Measurements from ENCODE around the gene PRRX2. TPM values are rescaled to one million over a fixed set of nuclear protein-coding genes. Genes with fewer than 3 reads are reported as not detected.

The PRRX2 gene
- total RNA-seq, 1 donor: 27.5 TPM

DNA sequence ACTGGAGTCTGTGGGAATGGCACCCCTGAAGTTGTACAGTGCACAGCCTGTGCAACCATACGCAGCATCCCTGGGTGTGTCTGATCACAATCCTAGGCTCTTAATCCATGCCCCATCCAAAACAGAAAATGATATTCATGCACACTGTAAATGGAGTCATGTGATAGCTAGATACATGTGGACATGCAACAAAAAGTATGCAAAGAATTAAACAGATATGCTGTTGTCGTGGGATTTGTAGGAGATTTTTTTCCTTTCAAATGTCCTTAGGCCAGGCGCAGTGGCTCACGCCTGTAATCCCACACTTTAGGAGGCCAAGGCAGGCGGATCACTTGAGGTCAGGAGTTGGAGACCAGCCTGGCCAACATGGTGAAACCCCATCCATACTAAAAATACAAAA lies 36.1 kb downstream of the PRRX2 start:
- no peak overlapping the region for H3K4me3 ChIP-seq (ENCODE audit: insufficient read depth, low read length)
- H3K4me1 ChIP-seq (ENCODE audit: insufficient read depth, low read length): peaks cover 51% of the 10 kb centered on the region
- H3K27ac ChIP-seq (ENCODE audit: low read depth, low read length): peak overlapping the region; percentile 86
- no peaks in the 10 kb centered on the region for H3K27me3 ChIP-seq (ENCODE audit: insufficient read depth, low read length)
- peaks cover 14% of the 10 kb centered on the region for H3K79me2 ChIP-seq (ENCODE audit: insufficient read depth, low read length)
- TF ChIP-seq, protein P1, sequence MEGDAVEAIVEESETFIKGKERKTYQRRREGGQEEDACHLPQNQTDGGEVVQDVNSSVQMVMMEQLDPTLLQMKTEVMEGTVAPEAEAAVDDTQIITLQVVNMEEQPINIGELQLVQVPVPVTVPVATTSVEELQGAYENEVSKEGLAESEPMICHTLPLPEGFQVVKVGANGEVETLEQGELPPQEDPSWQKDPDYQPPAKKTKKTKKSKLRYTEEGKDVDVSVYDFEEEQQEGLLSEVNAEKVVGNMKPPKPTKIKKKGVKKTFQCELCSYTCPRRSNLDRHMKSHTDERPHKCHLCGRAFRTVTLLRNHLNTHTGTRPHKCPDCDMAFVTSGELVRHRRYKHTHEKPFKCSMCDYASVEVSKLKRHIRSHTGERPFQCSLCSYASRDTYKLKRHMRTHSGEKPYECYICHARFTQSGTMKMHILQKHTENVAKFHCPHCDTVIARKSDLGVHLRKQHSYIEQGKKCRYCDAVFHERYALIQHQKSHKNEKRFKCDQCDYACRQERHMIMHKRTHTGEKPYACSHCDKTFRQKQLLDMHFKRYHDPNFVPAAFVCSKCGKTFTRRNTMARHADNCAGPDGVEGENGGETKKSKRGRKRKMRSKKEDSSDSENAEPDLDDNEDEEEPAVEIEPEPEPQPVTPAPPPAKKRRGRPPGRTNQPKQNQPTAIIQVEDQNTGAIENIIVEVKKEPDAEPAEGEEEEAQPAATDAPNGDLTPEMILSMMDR (IDR thresholded peaks at IDR 0.05; ENCODE audit: extremely low read depth, low read depth, low read length): no peak
- no peaks in the 10 kb centered on the region for H3K9me3 ChIP-seq (ENCODE audit: low read depth, low read length)
- H4K20me1 ChIP-seq (ENCODE audit: insufficient read depth, low read length): no peaks in the 10 kb centered on the region
- peak; percentile 83 for DNase-seq (ENCODE audit: insufficient read length, low spot score, missing footprints)
- H3K4me2 ChIP-seq (ENCODE audit: insufficient read depth, low read length): no peak overlapping the region
- H2AFZ ChIP-seq (ENCODE audit: low read length): no peak overlapping the region
- no peaks in the 10 kb centered on the region for H3K36me3 ChIP-seq (ENCODE audit: insufficient read depth, low read length)

DNA sequence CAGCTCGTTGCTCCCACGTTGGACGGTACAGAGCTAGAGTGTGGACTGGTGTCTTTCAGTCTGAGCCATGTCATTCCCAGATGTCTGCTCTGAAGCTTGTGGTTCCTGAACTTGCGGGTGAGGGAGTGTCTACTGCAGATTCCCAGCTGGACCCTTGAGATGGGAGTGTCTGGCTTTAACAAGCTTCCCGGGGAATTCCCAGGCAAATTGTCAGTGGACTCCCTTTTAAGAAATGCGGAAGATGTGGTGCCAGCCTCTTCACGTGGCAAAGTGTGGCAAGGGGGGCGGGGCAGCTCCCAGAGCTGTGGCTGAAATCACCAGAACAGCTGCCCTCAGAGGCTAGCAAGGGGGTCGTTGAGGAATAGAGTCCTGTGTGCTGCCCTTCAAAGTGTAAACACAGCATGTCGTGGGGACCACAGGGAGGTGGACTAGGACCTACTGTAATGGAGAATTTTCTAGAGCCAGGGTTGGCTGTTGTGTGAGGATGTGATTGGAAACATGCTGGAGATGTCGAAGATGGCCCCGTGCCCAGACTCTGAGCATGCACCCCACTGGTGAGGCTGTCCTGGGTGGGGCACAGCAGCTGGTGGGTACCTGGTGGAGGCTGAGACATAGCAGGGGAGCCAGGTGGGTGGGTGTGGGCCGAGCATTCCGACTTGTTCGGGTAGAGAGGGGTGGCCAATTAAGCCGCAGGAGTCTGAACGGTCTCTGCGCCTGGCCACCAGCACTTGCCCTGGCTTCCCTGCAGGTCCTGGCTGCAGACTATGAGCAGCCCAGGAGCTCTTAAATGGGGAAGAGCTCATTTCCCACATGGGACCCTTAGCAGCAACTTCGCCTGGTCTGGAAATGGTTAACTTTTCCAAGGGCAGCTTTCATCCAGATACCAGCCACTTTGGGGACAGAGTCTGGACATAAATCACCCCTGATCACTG lies 37.4 kb downstream of the PRRX2 start:
- Histone ChIP-seq H3K4me1 (ENCODE audit: insufficient read depth, low read length) (peaks cover 41% of the 10 kb centered on the region), H3K79me2 (ENCODE audit: insufficient read depth, low read length) (peaks cover 14% of the 10 kb centered on the region)

DNA sequence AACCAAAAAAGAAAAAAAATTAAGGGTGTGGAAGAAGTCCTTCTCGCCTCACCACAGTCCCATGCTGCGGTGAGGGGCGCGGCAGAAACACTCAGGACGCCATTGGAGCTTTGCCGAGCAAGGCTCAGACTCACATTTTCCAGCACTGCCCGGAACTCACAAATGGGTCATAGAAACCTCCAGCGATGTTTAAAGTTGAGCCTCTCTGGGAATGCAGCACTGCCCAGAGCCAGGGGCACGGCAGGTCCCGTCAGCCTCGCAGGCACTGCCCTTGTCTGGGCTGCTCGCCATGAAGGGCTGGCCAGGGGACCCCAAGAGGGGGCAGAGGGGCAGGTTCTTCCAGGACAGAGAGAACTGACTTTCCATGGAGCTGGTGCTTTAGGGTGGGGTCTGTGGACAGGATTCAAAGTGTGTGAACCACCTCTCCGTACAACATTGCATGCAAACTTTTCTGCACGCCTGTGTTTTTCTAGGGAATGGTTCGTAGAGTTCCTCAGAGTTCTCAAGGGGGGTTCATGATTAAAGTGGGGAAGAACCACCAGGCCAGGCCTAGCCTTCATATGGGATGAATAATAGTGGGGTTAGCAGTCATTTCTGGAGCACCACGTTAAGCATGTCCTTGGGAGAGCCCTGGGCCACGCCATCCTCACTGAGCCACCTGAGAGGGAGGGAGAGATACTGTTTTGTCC lies 38.4 kb downstream of the PRRX2 start:
- Histone ChIP-seq H3K27me3 (ENCODE audit: insufficient read depth, low read length) (no peaks in the 10 kb centered on the region), H3K79me2 (ENCODE audit: insufficient read depth, low read length) (peaks cover 11% of the 10 kb centered on the region), H3K27ac (ENCODE audit: low read depth, low read length) (peak overlapping the region; percentile 86), H3K4me2 (ENCODE audit: insufficient read depth, low read length) (peak overlapping the region; percentile 76), H4K20me1 (ENCODE audit: insufficient read depth, low read length) (no peaks in the 10 kb centered on the region), H3K9me3 (ENCODE audit: low read depth, low read length) (no peaks in the 10 kb centered on the region), H3K4me3 (ENCODE audit: insufficient read depth, low read length) (peak overlapping the region; percentile 35), H3K36me3 (ENCODE audit: insufficient read depth, low read length) (no peaks in the 10 kb centered on the region), H2AFZ (ENCODE audit: low read length) (peak overlapping the region; percentile 42), H3K4me1 (ENCODE audit: insufficient read depth, low read length) (peaks cover 33% of the 10 kb centered on the region)
- TF ChIP-seq, protein P1 (IDR thresholded peaks at IDR 0.05; ENCODE audit: extremely low read depth, low read depth, low read length): no peak
- DNase-seq (ENCODE audit: insufficient read length, low spot score, missing footprints): peak; percentile 95

More for the DNA sequence above, 37.4 kb downstream of the PRRX2 start:
- TF ChIP-seq, protein P1 (IDR thresholded peaks at IDR 0.05; ENCODE audit: extremely low read depth, low read depth, low read length): no peak
- Histone ChIP-seq H3K36me3 (ENCODE audit: insufficient read depth, low read length) (no peaks in the 10 kb centered on the region), H3K4me3 (ENCODE audit: insufficient read depth, low read length) (peak overlapping the region; percentile 35), H3K4me2 (ENCODE audit: insufficient read depth, low read length) (peak overlapping the region; percentile 76), H3K9me3 (ENCODE audit: low read depth, low read length) (no peaks in the 10 kb centered on the region), H4K20me1 (ENCODE audit: insufficient read depth, low read length) (no peaks in the 10 kb centered on the region), H2AFZ (ENCODE audit: low read length) (peak overlapping the region; percentile 60), H3K27me3 (ENCODE audit: insufficient read depth, low read length) (no peaks in the 10 kb centered on the region), H3K27ac (ENCODE audit: low read depth, low read length) (peak overlapping the region; percentile 86)
- peak; percentile 99 for DNase-seq (ENCODE audit: insufficient read length, low spot score, missing footprints)

DNA sequence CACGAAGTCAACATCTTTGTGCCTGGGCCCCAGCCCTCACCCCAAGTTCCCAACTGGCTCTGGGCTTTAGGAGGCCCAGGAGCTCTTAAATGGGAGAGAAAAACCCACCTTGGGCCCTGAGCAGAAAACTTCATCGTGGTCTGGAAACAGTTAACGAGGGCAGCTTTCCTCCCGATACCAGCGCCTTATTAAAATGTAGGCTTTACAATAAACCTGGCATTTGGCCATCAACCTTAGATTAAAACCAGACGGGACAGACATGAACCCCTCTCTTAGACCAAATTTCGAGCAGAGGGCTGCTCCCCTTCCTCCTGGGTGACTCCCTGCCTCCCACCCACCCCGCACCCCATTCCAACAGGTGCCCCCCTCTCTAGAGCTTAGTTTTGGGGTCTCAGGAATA lies 39.4 kb downstream of the PRRX2 start:
- Histone ChIP-seq H3K4me2 (ENCODE audit: insufficient read depth, low read length) (no peak overlapping the region), H2AFZ (ENCODE audit: low read length) (no peak overlapping the region), H3K36me3 (ENCODE audit: insufficient read depth, low read length) (no peaks in the 10 kb centered on the region), H3K4me3 (ENCODE audit: insufficient read depth, low read length) (no peak overlapping the region), H3K27me3 (ENCODE audit: insufficient read depth, low read length) (no peaks in the 10 kb centered on the region), H3K4me1 (ENCODE audit: insufficient read depth, low read length) (peaks cover 32% of the 10 kb centered on the region), H3K79me2 (ENCODE audit: insufficient read depth, low read length) (peaks cover 10% of the 10 kb centered on the region), H3K27ac (ENCODE audit: low read depth, low read length) (peak overlapping the region; percentile 86), H3K9me3 (ENCODE audit: low read depth, low read length) (no peaks in the 10 kb centered on the region), H4K20me1 (ENCODE audit: insufficient read depth, low read length) (no peaks in the 10 kb centered on the region)
- TF ChIP-seq, protein P1 (IDR thresholded peaks at IDR 0.05; ENCODE audit: extremely low read depth, low read depth, low read length): no peak
- peak; percentile 17 for DNase-seq (ENCODE audit: insufficient read length, low spot score, missing footprints)

All from osteoblast (primary cell).